IPS-NIHi11 (cell line): ENCODE data around the gene ICAM3.
"Not testable (repeated sequence)": the region's sequence is repeated elsewhere in the genome, so short reads cannot be mapped to it uniquely, and the experiment has no call there.

ENCODE experiments used
- DNase-seq: peaks from one replicate; pipeline ENCODE4 v3.0.0; 2012; ENCODE audit warnings: mixed read lengths, low spot score

ICAM3 gene, protein sequence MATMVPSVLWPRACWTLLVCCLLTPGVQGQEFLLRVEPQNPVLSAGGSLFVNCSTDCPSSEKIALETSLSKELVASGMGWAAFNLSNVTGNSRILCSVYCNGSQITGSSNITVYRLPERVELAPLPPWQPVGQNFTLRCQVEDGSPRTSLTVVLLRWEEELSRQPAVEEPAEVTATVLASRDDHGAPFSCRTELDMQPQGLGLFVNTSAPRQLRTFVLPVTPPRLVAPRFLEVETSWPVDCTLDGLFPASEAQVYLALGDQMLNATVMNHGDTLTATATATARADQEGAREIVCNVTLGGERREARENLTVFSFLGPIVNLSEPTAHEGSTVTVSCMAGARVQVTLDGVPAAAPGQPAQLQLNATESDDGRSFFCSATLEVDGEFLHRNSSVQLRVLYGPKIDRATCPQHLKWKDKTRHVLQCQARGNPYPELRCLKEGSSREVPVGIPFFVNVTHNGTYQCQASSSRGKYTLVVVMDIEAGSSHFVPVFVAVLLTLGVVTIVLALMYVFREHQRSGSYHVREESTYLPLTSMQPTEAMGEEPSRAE

DNA sequence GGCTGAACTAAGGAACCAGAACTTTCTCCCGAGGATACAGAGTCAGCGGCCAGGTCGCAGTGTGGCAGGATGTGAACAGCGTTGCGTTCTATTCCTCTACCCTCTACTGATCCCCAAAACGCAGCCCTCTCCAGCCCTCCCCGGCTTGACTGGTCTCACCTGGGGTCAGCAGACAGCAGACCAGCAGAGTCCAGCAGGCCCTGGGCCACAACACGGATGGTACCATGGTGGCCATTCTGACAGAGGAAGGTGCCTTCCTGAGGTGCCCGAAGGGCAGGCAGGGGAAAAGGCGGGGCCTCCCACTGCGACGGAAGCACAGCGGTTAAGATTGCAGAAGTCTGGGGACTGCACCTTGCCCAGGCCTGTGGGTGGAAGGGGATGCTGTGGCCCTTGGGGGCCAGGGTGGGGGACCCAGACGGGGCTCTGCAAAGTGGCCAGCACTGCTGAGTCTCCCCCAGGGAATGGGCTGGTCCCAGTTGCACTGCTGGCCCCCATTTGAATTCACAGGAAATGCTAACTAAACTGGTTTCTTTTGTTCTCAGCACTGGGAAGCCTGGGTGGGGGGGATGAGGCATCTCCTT, at the start of gene ICAM3:
ICAM3 (minus strand) TSS at position 245 of the 581 bp plus-strand sequence; CDS start at position 235, 10 bp downstream.
- no peak for DNase-seq

DNA sequence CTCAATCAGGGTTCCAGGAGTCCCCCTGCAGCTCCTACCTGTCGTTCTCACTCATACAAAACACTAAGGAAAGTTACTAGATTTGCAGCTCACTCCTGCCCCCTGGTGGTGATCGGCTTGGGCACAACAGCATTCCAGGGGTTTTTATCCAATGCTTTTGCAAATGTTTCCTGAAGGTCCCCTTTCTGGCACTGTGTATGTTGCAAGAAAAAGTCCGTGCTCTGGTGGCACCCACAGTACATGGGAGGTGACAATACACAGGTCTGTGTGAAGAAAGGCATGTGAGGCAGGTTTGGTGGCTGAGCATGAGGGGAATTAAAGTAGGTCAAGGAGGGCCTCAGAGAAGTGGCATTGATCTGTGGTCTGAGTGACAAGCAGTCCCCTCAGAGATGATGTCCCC, 49.5 kb upstream of the ICAM3 start:
- DNase-seq: peak; percentile 69

DNA sequence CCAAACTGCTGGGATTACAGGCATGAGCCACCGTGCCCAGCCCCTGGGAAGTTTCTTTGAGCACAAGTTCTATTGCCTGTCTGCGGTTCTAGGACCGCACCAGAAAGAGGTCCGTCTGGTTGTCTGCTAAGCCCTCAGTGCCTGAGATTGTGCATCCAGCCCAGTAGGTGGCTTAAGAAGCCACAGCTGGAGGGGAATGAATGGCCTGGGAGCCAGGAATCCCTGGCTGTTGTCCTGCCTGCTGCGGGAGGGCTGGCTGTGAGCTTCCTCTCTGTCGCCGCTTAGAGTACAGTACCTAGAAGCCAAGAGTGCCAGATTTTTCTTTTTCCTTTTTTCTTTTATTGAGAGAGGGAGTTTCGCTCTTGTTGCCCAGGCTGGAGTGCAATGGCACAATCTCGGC, 45.2 kb upstream of the ICAM3 start:
- DNase-seq: no peak

- not testable (repeated sequence) for DNase-seq
These were observed 43.7 kb upstream of the ICAM3 start for GRCh38 chr19:10383223-10383499.

DNA sequence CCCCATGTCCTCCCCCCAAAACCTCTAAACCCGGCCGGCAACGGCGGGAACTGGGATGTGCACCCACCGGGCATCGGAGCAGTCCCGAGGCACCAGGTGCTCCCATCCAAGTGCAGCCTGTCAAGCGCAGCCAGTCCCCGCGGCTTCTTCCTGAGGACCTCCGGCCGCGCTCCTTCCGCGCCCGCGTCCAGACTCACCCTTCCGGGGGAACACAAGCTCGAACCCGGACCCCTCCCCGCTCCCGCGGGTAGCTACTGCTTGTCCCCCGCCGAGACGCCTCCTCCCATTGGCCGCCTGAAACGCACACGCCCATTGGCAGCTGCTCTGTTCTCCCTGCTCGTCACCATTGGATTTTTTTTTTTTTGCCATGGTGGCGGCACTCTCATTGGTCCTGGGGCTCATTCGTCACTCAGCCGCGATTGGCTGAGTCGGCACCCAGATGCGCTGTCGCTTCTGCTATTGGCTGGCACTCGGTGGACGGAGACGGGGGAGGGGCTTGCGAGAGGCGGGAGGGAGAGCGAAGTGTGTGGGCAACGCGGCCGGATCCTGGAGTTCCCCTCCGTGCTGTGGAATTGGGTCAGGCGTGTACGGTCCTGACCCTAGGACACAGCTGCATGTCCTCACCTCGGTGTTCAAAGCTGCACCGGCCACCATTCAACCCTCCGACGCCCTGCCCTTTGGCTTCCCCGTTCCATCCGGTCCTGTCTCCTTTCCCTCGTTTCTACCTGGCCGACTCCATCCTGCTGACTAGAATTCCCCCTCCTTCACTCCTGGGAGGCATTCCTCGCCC, 41.1 kb upstream of the ICAM3 start, which contains the start of gene TYK2:
TYK2 (minus strand) TSS at position 260 of the 790 bp plus-strand sequence. CDS start 2,166 bp downstream, outside the sequence.
- DNase-seq: peak; percentile 100

GRCh38 chr19:10379880-10380312, 40.5 kb upstream of the ICAM3 start:
- DNase-seq: no peak

DNA sequence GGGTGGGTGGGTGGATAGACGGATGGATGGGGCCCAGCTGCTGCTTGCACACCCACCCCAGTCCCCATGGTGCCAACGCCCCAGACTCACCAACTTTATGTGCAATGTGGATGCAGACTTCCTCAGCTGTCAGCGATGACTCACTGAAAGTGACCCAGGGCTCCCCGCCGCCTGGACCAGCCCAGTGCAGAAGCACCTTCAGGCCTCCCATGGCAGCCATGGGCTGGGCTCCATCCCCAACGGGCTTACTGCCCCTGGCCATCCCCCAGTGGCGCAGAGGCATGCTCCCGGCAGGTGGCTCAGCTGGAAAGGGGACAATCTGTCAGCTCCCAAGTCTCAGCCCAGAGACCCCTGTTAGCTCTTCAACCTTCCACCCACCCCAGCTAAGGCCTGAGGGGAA, 38.7 kb upstream of the ICAM3 start:
- DNase-seq: no peak

DNA sequence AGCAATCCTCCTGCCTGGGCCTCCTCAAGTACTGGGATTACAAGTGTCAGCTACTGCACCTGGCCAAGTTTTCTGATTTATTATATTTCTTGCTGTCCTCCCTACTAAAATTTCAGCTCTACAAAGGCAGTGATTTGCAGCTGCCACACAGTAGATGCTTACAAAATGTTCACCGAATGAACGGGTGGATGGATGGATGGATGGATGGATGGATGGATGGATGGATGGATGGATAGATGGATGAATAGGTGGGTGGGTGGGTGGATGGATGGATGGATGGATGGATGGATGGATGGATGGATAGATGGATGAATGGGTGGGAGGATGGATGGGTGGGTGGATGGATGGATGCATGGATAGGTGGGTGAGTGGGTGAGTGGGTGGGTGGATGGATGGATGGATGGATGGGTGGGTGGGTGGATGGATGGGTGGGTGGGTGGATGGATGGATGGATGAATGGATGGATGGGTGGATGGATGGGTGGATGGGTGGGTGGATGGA, 37.8 kb upstream of the ICAM3 start:
- not testable (repeated sequence) for DNase-seq

DNA sequence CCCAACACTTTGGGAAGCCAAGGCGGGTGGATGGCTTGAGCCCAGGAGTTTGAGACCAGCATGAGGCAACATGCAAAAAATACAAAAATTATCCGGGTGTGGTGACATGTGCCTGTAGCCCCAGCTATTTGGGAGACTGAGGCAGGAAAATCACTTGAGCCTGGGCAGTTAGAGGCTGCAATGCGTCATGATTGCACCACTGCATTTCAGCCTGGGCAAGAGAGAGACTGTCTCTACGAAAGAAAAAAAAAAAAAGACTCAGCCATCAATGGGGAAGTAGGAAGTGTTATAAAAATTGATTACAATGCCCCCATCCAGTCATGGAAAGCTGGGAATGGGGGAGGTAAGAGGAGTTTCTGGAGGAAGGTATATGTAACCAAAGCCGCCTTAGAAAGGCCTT, 35.5 kb upstream of the ICAM3 start:
- DNase-seq: no peak

DNA sequence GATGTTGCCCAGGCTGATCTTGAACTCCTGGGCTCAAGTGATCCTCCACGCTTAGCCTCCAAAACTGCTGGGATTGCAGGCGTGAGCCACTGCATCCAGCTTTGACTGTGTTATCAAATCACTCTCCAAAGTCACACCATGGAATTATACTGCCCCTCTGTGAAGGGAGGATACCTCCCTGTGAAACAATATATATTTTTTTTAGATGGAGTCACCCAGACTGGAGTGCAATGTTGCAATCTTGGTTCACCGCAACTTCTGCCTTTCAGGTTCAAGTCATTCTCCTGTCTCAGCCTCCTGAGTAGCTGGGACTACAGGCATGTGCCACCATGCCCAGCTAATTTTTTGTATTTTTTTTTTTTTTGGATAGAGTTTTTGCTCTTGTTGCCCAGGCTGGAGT, 33.3 kb upstream of the ICAM3 start:
- no peak for DNase-seq

DNA sequence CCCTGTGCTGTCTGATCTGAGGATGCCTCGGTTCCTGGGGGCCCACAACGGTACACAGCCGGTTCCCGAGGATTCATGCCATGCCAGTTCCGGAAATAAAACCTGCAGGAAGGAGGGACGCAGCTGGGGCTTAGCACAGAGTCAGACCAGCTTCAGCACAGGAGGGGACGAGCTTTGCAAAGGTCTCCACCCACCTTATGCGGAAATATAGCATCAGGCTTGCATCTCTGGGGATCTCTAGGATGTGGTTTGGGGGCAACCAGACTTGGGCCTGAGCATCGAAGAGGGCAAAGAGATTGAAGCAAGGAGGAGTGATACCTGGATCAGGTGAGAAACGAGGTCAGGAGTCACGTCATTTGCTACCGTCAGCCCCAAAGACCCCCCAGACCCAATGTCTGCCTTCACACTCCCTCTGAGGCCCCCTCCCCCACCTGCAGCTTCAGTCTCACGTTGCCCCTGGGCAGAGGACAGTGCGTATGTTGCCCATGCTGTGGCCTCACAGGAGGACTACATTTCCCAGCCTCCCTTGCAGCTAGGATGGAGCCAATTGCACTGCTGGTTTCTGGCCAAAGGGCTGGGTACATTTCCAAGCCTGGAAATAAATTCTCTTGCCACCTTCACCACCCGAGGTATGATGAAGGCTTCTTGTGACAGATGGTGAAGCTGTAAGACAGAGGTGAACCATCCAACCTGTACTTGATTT, 28.8 kb upstream of the ICAM3 start:
- DNase-seq: peak; percentile 25

DNA sequence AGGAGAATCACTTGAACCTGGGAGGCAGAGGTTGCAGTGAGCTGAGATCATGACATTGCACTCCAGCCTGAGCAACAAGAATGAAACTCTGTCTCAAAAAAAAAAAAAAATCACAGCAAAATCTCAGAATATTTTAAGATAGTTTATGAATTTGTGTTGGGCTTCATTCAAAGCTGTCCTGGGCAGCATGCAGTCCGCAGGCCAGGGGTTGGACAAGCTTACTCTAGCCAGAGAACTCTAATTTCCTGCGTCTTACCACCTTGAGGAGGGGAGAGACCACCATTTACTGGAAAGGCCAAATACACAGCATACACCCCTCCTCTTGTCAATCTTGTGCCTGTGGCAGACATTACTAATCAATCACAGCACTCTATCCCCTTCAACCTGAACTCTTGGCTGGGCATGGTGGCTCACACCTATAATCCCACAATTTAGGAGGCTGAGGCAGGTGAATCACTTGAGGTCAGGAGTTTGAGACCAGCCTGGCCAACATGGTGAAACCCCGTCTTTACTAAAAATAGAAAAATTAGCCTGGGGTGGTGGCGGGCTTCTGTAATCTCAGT, 27.6 kb upstream of the ICAM3 start:
- not testable (repeated sequence) for DNase-seq

GRCh38 chr19:10365518-10365917, 26.1 kb upstream of the ICAM3 start:
- no peak for DNase-seq

DNA sequence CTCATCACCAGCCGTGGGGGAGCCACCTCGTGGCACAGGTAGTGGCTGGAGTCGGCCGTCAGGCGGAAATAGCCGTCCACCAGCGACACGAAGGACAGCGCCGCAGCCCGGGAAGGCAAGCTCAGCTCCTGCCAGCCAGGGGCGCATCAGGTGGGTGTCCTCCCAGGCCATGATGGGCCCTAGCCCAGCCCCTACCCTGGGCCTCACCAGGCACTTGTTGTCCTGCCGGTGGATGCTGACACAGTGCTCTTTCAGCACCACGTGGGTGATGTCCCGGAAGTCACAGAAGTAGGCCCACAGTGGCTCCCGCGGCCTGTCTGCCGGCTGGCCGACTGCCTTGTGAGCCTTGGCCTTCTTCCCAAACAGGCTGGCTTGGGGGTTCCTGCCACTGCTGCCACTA, 25.2 kb upstream of the ICAM3 start:
- DNase-seq: no peak

DNA sequence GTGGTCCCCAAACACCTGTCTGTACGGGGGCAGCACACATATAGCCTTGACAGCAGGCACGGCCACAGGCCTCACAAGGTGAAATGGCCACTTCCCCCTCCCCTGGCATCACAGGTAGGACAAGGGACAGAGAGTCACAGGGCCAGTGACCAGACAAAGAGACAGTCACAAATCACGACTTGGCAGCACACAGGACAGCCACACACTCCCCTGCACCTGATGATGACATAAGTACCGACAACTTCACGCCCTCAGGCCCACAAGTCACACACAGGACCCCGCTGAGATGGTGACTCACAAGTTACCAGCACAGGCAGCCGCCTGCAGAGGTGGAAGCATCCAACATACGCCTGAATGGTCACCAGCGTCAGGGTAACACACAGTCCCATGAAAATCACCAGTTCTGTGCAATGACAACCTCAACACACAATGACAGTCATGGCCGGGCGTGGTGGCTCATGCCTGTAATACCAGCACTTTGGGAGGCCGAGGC, 24.4 kb upstream of the ICAM3 start:
- DNase-seq: no peak

DNA sequence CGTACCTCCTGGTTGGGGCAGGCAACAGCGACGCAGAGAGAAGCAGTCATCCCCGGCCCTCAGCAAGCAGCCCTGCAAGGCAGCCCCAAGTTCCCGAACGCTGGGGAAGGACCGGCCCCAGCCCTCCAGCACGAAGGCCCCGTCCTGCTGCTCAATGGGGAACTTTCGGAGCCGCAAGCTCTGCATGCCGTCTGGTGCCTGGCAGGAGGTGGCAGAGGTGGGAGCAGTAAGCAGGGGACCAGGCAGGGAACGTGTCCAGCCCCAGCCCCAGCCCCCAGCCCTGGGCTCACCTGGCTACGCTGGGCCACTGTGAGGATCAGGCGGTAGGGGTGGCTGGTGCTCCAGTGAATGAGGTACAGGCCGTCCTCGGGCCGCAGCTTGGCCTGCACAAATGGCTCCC, 22.8 kb upstream of the ICAM3 start:
- no peak for DNase-seq

- DNase-seq: no peak
These were observed 22.2 kb upstream of the ICAM3 start for GRCh38 chr19:10361569-10362011.

DNA sequence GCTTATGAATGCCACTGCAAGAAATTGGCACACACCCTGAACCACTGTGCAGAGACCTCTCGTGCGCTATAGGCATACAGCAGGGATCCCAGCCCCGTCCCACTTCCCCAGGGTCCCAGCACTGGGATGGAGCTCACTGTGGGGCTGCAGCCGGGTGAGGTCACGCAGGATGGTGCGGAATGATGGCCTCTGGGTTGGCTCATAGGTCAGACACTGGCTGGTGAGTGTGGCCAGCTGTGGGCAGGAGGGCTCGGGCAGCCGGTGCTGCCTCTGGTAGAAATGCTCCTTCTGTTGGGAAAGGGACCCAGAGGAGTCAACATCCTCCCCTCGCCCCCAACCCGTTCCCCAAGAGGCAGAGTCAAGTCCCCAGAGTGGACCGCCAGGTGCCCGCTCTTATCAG, 17.0 kb upstream of the ICAM3 start:
- DNase-seq: no peak

DNA sequence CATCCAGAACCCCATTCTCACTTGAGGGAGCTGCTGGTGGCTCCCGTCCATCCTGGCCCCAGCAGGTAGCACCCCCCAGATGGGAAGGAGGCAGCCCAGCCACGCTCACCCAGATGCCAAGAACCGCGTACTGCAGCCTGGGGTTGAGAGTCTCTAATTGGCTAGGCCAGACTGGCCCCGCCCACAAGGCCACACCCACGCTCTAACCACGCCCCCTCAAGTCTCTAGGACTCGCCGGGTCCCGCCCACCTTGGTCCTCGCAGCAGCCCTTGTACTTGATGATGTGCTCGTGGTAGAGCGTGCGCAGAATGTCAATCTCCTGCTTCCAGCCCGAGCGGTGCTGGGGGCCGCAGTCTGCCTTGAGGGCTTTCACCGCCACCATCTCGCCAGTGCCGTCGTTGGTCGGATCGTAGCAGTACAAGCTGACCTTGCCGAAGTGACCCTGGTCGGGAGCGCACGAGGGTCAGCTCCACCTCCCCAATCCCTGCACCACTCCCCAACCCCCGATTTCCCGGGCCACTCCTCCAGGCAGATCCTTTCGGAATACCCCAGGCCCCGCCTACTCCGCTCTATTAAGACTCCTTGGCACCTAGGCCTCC, 14.5 kb upstream of the ICAM3 start:
- DNase-seq: peak; percentile 93

DNA sequence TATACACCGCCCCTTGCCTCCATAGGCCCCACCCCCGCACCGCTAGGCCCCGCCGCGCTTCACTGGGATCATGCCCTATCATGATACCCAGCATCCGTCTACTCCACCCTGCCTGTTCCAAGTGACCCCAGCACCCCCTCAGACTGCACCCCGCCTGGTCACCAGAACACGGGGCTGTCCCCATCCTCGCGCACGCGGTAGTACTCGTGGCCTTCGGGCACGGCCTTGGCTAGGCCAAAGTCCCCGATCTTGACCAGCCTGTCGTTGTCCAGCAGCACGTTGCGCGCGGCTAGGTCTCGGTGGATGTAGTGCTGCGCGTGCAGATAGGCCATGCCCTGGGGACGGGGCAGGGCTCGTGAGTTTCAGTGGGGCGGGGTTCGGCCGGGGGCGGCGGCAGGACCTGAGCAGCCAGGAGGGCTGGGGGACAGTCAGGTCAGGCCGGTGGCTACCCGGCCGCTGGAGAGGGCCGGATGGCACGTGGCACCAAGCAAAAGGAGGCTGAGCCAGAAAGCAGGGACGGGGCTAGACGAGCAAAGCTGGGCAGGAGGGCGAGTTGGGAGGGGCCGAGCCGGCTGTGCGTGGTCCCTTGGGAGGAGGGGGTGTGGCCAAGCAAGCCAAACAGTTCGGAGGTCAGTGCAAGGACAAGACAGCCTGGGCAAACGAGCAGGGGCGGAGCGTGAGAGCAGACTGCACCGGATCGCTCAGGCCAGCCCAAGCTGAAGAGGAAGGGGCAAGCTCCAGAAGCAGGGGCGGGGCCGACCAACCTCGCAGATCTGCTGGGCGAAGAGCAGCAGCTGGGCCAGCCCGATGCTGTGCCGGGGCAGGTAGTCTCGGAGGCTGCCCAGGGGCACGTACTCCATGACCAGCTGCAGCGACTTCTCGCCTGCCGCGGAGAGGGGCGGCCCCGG, 13.6 kb upstream of the ICAM3 start:
- peak; percentile 66 for DNase-seq
